HG03378 (cell line): Measurements from ENCODE around the gene SPAG9.
"Not testable (repeated sequence)": the region's sequence is repeated elsewhere in the genome, so short reads cannot be mapped to it uniquely, and the experiment has no call there.

Source experiments
- ATAC-seq: cut with Tn5 transposase; IDR thresholded peaks from one replicate; pipeline ENCODE4 v1.9.1; 2021; ENCODE audit warnings: mild to moderate bottlenecking, moderate library complexity; ENCODE audit not compliant: unreplicated experiment

The SPAG9 gene

GRCh38 chr17:51144266-51145022 is 23.8 kb upstream of the SPAG9 start:
- no peak for ATAC-seq

DNA sequence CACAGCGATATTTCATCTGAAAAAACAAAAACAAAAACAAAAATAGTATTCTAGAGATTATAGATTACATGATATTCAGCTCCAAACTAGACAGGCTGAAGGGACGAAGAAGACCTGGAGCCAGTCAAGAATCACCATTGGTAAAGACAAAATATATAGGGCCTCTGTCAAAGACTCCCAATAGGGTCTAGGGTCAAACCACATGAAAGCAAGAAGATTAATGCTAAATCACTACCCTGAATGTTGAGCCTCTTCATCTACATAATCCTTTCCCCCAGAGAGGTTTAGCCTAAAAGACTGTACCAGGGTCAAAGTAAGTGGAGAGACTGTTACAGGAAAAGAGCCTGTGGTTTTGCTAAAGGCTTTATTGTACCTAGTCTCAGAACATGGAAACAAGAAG is 21.9 kb upstream of the SPAG9 start:
- ATAC-seq: no peak

DNA sequence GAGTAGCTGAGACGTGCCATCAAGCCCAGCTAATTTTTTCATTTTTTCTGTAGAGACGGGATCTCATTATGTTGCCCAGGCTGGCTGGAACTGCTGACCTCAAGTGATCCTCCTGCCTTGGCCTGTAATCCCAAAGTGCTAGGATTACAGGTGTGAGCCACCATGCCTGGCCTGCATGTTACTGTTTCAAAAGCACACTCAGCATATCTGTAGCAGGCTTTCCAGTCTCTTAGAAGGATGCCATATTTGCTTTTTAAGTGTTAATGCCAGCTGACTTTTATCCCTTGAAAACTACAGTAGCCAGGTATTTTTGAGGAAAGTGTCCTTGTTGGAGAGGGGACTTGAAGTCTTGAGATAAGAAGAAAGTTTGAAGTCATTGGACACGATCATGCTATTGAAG is 15.3 kb upstream of the SPAG9 start:
- ATAC-seq: no peak

GRCh38 chr17:51133365-51133764 is 12.7 kb upstream of the SPAG9 start:
- ATAC-seq: no peak

GRCh38 chr17:51132964-51133319 is 12.3 kb upstream of the SPAG9 start:
- peak; percentile 71 for ATAC-seq

- no peak for ATAC-seq
Observed at GRCh38 chr17:51128076-51128475, 7.4 kb upstream of the SPAG9 start.

GRCh38 chr17:51124640-51125503 is 4.2 kb upstream of the SPAG9 start:
- ATAC-seq: no peak

DNA sequence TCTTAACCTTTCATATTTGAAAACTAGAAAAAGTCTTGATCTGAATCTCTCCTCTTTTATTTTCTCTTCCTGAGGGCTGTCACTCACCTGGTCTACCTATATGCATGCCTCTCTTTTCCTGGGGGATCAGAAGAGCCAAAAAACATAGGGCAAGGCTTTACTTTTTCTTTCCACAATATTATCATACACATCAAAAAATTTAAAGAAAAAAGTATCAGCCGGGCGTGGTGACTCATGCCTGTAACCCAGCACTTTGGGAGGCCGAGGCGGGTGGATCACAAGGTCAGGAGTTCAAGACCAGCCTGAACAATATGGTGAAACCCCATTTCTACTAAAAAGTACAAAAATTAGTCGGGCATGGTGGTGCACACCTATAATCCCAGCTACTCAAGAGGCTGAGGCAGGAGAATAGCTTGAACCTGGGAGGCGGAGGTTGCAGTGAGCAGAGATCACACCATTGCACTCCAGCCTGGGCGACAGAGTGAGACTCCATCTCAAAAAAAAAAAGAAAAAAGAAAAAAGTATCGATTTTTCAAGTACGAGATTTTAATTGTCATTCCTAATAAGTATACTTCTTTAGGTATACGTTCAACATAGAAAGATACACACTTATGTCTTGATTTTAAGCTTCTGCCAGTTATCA is 1.9 kb upstream of the SPAG9 start:
- ATAC-seq: not testable (repeated sequence)

DNA sequence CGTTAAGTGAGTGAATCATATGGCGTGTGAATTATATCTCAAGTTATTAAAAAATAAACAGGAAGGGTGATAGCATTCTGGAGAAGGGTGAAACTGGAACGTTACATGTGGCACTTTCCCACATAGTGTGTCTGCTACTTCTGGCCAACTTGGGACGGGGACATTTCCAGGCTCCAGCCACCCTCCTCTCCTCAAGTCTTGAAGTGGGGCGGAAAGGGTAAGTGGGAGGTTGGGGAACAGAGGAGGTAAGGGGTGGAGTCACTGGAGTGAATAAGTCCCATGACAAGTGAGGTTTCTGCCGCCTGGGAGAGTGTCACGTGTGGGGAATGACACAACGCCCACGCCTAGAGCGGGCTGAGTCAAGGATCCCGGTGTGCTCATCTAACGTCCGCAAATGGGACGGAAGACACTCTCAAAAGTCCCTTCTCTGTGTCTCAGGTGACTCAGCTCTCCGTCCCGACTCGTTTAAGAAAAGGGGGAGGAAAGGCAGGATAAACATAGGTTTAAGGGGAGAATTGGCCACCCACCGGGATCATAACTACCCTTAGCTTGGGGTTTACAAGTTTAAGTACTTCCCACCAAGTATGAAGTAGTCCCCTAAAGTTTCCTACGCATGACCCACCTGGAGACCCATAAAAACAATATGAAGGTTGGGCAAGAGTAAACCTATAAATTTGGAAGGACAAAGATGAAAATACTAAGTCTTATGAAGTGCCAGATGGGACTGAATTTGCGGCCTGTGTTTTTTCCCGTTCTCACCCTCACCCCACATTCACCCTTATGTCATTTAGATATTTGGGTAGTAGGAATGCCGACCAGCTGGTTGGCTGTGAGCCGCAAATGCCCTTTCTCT is 1.2 kb upstream of the SPAG9 start:
- peak; percentile 45 for ATAC-seq

GRCh38 chr17:51120357-51120738 is 320 bp downstream of the SPAG9 start:
- peak; percentile 27 for ATAC-seq

DNA sequence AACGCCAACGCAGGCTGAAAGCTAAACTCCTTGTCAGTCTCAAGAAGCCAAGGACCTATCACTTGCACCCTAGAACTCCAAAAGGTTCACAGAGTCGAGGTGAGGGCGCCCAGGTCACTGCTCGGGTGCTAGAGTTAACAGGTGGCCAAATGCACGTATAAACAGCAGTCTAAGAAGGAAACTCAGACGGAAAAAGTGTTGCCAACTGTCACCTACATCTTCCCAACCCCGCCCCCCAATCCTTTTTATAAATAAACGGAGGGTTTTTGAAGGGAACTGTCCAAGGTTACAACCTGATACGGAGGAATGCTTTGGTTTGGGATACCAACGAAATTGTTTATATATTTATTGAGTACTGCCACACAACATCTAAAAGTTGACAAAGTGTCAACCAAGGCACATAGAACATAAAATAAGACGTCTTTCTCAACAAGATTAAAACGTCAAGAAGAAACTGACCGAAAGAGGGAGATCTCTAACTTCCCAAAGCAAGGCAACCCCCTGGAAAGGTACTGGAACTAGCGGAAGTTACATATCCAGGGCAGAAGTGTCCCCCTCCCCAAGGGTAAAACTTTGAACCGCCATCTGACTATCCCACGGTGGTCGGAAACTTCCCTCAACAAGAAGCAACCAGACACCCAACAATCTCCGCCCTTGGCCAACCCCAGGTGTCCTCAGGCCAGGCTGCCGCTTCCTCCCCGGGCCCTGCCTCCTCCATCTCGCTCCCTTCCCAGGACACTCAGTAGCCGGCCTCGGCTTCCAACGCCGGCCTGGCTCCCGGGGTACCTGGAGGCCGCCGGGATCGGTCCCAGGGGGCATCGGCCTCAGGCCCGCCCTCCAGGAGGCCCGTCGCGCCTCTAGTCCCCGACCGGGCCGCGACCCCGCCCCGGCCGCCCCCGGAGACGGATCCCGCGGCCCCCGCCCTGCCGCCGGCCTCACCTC is 982 bp downstream of the SPAG9 start:
- ATAC-seq: no peak

DNA sequence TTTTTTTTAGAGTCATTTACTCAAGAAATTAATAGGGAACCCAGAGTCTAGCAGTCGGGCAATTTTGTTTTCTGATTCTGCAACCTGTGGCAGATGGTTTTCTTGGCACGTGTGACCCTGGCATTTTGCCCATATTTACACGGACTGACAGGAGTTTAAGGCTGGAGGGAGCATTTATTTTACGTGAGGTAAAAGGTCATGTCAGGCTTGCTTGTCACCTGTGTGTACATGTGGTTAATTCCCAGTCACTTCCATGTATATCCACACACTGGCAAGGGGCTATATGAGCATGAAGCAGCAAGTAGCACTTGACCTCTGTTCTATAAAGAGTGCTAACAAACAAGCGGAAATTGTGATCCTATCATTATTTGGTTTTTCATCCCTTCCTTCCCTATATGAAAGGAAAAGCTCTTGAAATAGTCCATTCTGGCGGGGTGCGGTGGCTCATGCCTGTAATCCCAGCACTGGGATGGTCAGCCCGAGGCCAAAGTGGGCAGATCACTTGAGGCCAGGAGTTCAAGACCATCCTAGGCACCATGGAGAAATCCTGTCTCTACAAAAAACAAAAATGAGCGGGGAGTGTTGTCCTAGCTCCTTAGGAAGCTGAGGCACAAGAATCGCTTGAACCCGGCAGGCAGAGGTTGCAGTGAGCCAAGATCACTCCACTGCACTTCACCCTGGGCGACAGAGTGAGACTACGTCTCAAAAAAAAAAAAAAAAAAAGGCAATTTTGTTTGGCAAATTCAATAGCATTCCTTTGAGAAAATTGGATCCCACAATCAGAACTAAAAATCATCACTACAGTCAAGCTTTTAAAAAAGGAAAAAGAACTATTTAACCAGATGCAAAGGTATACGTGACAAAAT is 2.1 kb downstream of the SPAG9 start:
- ATAC-seq: no peak

GRCh38 chr17:51115179-51115578 is 5.5 kb downstream of the SPAG9 start:
- no peak for ATAC-seq

DNA sequence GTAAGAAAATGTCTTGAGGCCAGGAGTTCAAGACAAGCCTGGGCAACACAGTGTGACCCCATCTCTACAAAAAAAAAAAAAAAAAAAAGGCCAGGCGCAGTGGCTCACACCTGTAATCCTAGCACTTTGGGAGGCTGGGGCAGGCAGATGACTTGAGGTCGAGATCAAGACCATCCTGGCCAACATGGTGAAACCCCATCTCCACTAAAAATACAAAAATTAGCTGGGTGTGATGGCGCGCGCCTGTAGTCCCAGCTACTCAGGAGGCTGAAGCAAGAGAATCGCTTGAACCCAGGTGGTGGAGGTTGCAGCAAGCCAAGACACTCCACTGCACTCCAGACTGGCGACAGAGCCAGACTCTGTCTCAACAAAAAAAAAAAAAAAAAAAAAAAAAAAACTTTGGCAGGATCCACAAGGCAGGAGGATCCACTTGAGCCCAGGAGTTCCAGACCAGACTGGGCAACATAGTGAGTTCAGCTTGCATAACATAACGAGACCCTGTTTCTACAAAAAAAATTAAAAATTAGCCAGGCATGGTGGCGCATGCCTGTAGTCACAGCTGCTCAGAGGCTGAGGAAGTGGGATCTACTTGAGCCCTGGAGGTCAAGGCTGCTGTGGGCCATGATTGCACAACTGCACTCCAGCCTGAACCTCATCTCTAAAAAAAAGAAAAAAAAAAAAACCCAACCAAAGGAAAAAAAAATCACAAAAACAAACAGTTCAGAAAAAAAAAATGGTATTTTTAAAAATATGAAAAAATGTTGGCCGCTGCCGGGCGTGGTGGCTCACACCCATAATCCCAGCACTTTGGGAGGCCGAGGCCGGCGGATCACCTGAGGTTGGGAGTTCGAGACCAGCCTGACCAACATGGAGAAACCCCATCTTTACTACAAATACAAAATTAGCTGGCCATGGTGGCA is 8.1 kb downstream of the SPAG9 start:
- not testable (repeated sequence) for ATAC-seq

DNA sequence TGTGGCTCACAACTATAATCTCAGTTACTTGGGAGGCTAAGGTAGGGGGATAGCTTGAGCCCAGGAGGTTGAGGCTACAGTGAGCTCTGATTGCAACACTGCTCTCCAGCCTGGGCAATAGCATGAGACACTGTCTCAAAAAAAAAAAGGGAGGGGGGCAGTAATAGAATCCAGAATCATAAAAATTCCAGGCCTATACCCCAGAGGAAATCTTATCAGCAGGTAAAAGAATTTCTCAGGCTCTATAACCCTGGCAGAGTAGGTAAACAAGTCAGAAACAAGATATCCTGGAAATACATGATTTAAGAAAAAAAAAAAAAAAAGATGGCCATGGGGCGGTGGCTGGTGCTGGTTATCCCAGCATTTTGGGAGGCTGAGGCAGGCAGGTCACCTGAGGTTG is 12.9 kb downstream of the SPAG9 start:
- ATAC-seq: no peak

DNA sequence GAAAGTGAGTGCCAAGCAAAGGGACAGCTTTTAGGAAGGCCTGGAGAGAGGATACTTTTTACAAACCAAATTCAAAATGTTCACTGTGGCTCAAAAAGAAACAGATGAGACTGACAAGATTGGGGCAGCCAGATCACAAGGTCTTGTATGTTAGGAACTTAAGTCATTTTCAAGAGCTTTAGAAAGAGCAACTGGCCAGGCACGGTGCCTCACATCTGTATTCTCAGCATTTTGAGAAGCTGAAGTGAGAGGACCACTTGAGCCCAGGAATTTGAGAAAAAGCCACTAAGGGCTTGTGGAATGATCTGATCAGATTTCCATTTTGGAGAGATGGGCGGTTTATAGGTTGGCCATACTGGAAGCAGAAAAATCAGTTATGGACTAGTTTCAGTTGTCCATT is 17.2 kb downstream of the SPAG9 start:
- ATAC-seq: no peak

DNA sequence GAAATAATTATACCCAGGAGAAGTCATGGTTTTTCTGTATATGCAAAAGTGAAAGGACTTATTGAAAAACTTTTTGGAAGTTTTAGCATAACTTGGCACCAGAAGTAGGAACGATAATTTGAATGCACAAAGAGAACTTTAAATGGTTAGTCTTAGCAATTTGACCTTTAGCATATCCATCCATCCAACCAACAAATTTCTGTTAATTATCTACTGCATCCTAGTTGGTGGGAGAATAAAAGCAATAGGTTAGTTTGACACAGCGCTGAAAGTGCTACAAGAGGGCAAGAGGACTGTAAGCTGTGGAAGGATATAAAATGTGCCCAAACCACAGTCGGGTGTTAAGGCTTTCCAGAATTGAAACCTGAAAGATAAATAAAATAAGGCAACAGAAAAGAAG is 17.6 kb downstream of the SPAG9 start:
- no peak for ATAC-seq
